HG03095 (cell line): ENCODE data around the gene GLIS1.
"Not testable (repeated sequence)": the region's sequence is repeated elsewhere in the genome, so short reads cannot be mapped to it uniquely, and the experiment has no call there.

ENCODE experiments used
- ATAC-seq: cut with Tn5 transposase; IDR thresholded peaks from one replicate; pipeline ENCODE4 v1.9.1; 2021; ENCODE audit warnings: moderate library complexity; ENCODE audit not compliant: unreplicated experiment

GLIS1 gene

DNA sequence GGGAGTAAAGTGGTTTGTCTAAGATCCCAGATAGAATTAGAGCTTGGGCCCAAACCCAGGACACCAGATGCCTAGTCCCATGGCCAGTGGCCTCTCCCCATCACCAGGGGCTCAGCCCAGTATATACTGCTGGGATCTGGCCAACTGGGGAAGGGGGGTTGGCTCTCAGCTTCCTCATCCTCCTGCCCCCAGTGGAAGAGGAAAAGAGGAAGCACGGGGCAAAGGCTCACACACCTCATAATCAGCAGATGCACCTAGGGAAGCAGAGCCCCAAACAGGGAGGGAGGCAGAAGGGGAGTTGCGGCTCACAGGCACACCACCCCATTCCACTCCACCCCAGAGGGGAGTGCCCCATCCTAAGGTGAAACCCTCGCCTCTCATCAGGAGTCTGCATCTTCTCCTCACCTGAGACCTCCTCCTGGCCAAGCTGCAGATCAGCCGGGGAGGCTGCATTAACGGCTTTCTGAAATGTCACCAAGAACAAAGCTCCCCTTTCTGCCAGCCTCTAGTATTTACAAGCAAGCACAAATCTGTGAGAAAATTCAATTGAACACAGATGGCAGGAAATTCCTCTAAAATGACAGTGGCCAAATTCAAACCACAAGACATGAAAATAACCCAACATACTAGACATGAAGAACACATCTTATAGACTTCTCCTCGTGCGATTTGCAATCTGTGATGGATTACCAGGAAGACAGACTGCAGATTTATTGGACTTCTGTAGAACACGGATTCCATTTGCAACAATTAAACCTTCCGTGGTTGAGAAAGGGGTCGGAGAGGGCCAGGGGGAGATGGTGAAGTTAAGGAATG, 82.8 kb downstream of the GLIS1 start:
- no peak for ATAC-seq

DNA sequence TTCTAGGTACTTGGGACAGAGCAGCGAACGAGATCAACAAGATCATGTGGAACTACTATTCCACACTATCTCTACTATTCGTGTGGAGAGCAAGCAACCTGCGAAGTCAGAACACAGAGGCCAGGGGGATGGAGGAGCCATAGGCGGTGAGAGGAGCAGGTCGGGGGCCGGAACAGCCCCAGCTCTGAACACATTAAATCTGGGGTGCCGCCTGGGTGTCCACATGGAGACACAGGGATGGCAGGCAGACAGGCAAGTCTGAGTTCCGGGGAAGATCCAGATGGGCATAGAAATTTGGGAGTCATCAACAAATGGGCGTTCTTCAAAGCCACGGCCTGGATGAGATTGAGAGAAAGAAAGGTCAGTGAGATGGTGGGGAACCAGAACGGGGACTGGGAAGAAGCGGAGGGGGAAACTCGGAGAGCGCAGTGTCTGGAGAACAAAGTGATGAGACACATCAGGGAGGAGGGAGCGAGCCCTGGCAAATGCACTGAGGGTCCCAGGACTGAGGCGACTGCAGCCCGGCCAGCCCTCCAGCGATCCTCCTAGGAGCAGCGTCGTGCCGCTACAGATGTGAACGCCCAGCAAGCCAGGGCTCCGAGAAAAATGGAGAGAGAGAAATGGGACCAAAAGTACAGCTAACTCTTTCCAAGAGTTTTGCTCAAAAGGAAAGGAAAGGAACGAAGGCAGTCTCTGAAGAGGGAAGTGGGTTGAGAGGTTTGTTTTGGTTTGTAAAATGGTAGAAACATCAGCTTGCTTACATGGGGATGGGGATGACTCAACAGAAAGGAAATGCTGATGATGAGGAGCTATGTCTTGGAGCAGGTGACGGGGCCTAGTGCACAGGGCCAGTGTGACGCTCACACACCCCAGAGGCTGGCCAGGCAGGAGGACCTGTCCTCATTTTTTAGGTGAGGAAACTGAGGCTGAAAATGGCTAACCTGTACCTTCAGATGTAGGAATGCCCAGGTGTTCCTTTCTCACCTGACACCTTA, 84.5 kb downstream of the GLIS1 start:
- no peak for ATAC-seq

DNA sequence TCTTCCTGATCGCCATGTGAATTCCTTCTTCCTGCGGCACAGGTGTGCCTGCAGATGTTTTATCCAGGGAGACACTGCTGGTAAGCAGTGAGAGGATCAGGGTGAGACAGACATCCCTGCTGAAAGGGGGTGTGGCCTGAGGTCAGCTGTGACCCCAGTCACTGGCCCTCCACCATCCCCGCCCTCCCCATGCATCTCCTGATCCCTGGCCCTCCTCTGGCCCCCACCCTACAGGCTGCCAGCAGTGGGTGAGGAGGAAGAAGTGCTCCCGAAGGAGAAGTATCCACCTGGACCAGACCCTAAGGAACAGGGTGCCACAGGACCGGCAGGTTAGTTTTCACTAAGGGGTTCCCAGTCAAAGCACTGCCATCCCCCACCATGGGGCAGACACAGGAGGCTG, 85.3 kb downstream of the GLIS1 start:
- no peak for ATAC-seq

DNA sequence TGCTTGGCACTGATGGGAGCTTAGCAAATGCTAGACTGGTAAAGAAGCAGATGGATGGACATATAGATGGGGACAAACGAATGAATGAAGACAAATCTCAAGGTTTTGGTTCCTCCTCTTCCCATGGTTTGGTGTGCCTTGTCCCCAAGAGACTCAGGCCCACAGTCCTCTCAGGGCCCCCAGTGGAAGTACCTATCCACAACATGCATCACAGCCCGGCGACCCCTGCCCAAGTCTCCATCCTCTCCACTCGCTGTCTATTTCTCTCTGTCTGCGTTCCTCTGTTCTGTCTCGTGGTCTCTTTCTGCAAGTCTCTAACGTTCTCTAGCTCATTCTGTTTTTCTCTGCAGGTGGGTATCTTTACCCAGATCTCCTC, 85.8 kb downstream of the GLIS1 start:
- ATAC-seq: no peak

DNA sequence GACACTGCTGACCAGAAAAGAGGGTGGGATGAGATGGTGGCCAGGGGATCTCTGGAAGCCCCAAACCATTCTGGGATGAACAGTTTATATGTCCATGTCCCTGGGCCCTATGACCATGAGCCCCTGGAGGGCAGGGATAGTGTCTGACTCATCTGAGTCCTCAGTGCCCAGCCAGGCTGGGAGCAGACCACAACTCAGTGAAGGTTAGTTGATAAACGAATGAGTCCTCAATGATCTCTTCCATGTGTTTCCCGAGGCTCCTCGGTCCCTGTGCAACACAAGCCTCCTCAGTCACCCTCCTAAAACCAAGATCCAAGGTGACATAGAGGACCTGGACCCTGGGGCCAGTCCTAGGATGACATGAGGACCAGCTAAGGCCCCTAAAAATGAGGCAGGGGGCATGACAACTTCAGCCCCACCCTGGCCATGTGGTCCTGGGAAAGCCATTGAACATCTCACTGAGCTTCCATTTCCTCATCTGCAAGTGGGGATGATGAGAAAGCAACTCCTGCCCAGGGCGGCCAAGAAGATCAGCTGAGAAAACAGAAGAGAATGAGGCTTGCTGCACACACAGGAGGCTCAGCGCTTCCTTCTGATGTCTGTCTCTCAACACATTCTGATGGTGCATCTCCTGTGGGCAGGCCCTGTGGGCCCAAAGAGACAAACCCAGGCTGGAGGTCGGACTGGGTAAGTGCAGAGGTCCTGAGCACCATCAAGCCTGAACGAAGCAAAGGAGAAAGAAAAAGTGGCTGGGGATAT, 86.3 kb downstream of the GLIS1 start:
- ATAC-seq: no peak

DNA sequence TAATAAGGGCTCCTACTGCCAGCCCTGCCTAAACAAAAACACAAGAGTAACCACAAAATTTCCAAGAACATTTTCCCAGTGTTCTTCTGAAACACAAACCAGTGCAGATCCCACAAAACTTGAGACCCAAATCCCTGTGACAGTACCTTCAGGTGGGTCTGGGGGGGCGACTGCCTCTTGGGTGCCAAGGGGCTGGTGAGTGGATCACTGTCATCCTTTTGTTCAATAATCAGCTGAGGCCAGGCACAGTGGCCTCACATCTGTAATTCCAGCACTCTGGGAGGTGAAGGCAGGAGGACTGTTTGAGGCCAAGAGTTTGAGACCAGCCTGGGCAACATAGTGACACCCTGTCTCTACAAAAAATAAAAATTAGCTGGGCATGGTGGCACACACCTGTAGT, 87.6 kb downstream of the GLIS1 start:
- ATAC-seq: no peak

DNA sequence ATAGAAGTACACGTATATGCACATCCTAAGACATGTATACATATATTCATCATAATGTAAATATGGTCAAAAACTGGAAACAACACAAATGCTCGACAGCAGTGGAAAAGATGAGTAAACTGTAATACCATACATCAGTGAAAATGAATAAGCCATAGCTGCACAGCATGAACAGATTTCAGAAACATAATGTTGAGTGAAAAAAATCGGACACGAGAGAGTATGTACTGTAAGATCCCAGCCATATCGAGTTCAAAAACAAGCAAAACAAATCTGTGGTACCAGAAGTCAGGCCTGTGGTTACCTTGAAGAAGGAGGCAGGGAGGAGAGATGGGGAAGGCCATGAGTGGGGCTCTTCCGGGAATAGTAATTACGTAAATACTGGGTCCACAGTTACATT, 90.4 kb downstream of the GLIS1 start:
- ATAC-seq: no peak

DNA sequence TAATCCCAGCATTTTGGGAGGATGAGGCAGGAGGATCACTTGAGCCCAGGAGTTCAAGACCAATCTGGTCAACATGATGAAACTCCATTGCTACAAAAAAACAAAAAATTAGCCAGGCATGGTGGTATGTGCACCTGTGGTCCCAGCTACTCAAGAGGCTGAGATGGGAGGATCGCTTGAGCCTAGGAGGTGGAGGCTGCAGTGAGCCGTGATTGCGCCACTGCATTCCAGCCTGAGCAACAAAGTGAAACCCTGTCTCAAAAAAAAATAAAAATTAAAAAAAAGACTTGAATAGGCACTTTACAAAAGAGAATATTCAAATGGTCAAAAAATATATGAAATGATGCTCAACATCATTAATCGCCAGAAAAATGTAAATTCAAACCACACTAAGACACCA, 91.0 kb downstream of the GLIS1 start:
- ATAC-seq: not testable (repeated sequence)

DNA sequence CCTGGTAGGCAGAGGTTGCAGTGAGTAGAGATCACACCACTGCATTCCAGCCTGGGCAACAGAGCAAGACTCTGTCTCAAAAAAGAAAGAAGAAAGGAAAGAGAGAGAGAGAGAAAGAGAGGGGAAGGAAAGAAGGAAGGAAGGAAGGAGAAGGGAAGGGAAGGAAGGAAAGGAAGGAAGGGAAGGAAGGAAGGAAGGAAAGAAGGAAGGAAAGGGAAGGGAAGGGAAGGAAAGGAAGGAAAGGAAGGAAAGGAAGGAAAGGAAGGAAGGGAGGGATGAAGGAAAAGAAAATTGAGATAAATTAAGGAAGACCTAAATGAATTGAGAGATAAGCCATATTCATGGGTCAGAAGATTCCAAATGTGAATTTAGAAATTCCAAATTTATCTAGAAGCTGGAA, 92.2 kb downstream of the GLIS1 start:
- no peak for ATAC-seq

DNA sequence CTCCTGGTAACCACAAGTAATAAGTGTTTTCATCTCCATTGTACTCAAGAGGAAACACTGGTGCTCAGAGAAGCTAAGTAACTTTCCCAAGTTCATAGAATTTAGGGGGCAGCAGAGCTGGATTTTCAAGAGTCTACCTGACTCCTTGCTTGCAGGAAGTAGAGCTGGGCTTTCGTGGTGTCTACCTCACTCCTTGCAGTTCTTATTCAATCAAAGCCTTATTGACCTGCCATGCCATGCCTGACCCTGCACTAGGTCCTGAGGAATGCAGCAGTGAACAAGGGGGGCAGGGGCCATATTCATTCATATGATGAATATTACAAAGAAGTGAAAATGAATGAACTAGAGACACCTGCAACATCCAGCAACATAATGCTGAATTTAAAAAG, 93.3 kb downstream of the GLIS1 start:
- no peak for ATAC-seq

DNA sequence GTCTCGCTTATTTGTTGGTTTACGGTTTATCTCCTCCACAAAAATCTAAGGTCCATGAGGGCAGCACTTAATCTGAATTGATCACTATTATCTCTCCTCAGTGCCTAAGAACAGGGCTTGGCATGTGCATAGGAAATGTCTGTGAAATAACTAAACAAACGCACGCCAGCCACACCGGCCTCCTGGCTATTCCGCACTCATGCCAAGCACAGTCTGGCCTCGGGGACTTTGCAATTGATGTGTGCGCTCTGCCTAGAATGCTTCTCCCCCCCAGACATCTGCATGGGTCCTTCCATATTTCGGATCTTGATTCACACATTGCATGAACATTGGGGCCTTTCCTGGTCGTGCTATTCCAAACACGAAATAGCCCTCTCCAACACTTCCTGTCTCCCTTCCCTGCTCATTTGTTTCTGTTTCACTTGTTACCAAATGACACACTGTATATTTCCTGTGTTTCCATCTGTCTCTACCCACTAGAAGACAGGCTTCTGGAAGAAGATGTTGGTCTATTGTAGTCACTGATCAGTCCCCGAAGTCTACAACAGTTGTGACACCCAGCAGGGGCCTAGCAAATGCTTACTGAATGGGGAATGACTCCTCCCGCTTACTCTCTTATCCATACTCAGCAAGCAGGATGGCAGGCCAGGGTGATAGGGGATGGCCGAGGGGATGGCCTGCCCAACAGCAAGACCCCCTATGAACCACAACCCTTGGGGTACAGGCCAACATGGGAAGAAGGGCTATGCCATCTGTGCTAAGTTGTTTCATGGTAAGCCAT, 93.9 kb downstream of the GLIS1 start:
- no peak for ATAC-seq

DNA sequence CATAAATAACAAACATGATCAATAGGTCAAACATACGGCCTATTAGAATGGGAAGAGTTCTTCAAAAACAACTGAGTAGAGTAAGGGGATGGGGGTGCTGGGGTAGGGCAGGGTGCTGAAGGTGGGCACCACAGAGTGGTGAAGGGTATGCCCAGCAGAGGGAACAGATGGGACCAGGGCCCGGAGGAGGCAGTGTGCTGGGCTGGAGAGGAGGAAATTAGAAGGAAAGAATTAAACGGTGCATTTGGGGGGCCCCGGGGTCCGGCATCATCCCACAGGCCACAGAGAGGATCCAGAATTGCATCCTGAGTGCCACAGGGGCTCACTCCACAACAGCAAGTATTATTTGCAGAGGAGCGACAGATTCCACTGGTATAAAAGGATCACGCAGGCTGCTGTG, 94.5 kb downstream of the GLIS1 start:
- no peak for ATAC-seq

DNA sequence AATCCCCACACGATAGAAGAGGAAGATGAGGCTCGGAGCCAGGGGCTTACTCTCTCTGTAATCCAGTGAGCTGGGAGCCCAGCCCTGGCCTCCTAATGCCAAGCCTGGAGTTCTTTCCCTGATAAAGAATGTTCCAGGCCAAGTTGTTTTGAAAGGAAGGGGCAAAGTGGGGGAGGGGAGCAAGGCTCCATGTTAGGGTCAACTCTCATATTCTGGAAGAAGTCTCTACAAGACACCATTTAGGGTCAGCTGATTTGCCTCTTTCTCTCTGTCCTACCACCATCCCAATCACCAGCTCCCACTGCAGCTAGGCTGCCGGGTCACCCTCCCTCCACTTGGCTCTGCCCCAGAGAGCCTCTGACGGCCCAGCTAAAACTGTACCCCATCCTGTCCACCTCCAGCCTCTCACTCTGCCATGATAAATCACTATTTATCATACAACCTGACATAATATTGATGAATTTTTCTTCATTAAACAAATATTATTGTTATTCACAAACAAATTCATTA, 95.0 kb downstream of the GLIS1 start:
- ATAC-seq: no peak

DNA sequence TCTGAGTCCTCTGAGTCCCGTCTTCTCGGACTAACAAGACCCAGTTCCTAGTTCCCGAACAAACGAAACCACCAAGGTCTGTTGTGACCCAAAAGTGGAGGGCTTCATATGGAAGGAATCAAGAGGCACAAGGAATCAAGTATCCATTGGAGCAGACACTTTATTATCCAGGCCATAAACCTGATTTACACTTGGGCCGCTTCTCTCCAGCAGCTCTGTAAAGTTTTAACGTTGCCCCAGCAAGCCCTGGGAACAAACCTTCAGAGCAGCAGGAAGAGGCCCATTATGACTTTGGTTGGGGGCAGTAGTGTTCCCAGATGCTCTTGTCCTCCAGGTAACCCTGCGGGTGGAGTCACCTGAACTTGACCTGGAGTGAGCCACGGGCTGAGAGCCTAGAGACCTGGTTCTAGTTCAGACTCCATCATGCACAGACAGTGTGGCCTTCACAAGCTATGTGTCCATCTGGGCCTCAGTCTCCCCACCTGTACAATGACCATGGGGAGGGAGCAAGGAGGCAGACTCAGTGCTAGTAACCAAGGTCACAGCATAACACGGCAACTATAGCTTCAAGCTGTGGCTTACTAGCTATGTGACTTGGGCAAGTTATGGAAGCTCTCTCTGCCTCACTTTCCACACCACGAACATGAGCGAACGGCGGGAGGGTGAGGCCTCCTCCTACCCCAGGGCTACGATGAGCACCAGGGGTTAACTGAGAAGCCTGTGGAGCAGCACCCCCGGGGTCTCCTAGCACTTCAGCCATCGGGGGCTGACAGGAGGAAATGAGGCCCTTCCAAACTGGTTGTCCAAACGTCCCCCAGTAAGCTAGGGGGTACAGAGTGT, 95.7 kb downstream of the GLIS1 start:
- ATAC-seq: no peak

DNA sequence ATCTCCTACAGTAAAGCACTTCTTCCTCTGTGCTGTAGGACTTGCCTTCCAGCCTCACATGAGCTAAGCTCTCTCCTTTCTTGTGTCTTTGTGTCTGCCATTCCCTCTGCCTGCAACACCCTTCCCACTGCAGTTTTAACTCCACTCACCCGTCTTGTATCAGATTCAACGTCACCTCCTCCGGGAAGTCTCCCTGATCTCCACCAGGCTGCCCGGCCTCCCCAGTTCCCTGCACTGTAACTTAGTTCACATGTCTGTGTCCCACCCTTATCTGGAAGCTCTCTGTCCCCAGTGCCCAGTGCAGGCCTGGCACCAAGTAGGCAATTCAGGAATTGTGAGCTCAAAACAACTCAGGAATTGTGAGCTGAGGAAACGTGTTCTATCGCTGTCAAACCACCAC, 96.4 kb downstream of the GLIS1 start:
- no peak for ATAC-seq

DNA sequence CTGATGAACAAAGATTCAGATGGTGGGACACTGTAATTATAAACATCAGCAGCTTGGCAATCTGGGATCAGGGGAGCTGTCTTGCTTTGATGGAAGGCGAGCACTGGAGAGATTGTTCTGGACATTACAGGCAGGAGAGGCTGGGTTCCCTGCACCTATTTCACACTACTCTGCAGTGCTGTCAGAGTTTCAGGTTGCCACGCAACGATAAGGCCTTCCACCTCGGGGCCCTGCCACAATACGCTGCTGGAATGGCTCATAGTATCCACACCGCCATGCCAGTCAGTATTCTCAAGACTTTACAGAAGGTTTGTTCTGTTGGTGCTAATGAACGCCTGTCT, 96.8 kb downstream of the GLIS1 start:
- ATAC-seq: no peak

DNA sequence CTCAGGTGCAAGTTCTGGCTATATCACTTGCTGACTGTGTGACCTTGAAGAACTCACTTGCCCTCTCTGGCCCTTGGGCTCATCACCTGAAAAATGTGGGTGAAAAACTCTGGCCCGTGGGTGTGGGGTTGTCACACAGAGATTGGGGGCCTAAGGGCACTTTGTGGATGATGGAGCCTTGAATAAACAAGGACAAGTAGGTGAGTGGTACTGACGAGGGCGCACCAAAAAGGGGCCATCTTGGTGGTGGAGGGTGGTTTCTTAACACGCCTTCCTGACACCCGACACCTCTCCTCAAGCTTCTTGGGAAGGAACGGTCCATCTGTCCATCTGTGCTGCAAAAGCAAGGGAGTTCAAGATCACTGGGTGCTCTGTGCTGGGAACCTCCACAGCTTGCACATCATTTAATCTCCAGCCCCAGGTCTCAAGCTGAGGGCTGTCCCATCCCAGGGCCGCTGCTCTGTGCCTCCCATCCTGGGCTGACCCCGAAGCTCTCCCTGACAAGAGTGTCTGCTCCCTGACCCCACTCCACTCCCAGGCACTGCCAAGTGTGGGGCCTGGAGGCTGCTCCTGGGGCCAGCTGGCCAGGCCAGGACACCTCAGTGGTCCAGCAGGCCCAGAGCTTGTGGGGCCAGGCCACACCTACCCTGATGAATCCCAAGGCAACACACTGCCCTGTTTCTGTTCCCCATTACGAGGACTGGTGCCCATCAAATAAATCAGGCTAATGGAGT, 97.3 kb downstream of the GLIS1 start:
- ATAC-seq: no peak

DNA sequence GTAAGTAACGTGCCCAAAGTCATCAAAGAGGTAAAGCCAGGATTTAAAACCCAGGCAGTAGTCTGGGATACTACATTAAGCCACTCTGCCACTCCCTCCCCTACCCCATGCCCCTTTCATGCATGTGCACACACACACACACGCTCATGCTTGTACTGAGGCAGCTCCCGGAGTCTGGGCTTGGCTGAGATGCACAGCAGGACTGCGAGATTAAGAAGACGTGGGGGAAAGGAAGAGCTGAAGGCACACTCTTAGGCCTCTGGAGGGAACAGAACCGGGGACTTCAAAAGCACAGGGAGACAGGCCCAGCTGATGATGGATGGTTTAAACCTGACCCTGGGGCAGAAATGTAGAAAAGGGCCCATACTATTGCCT, 98.3 kb downstream of the GLIS1 start:
- no peak for ATAC-seq
